ENCODE measurements around the gene ARHGAP31.

The ARHGAP31 gene

GRCh38 chr3:119338754-119339153, 44.6 kb downstream of the ARHGAP31 start:
- no peak overlapping the region for H3K4me3 ChIP-seq (ENCODE audit: low read depth, low read length)
- DNase-seq (ENCODE audit: low read depth) = no peak
- TF ChIP-seq CTCF (IDR thresholded peaks at IDR 0.05; ENCODE audit: insufficient read depth, low read depth, low read length, missing control alignments) = no peak

DNA sequence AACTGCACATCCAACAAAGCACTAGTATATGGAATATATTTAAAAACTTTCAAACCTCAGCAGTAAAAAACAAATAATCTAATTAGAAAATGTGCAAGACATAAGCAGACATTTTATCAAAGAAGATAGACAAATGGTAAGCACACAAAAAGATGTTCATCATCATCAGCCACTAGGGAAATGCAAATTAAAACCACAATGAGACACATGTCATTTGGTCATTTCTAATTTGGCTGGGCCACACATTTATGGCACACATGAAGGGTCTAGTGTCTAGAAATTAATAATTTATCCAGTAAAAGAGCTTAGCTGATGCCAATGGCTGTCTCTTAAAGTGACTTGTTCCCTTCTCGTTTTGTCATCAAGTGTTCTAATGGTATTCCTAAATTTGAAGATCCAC, 45.8 kb downstream of the ARHGAP31 start:
- no peak for TF ChIP-seq CTCF (IDR thresholded peaks at IDR 0.05; ENCODE audit: insufficient read depth, low read depth, low read length, missing control alignments)
- no peak overlapping the region for H3K4me3 ChIP-seq (ENCODE audit: low read depth, low read length)
- no peak for DNase-seq (ENCODE audit: low read depth)

- no peak for DNase-seq (ENCODE audit: low read depth)
- no peak for TF ChIP-seq CTCF (IDR thresholded peaks at IDR 0.05; ENCODE audit: insufficient read depth, low read depth, low read length, missing control alignments)
- H3K4me3 ChIP-seq (ENCODE audit: low read depth, low read length) = no peak overlapping the region
These were observed 46.3 kb downstream of the ARHGAP31 start for GRCh38 chr3:119340446-119340845.

GRCh38 chr3:119342176-119342575, 48.0 kb downstream of the ARHGAP31 start:
- no peak for TF ChIP-seq CTCF (IDR thresholded peaks at IDR 0.05; ENCODE audit: insufficient read depth, low read depth, low read length, missing control alignments)
- DNase-seq (ENCODE audit: low read depth) = no peak
- no peak overlapping the region for H3K4me3 ChIP-seq (ENCODE audit: low read depth, low read length)

DNA sequence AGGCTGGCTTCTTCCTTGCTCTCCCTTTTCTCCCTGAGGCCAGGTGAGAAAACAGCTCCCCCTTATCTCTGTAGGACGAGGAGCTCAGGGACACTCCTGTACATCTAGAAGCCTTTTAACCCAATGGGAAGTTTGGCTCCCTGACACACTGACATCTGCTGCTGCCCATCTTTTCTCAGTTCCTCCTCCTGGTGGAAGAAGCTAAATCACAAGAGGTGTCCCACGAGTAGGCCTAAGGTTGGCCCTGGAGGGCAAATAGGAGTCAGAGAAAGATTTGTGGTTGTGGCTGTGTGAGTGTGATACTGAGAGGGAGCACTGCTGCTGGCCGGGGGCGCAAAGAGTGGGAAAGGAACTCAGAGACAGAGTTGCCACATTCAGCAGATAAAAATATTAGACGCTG, 49.5 kb downstream of the ARHGAP31 start:
- TF ChIP-seq CTCF (IDR thresholded peaks at IDR 0.05; ENCODE audit: insufficient read depth, low read depth, low read length, missing control alignments) = no peak
- peak; percentile 54 for DNase-seq (ENCODE audit: low read depth)
- no peak overlapping the region for H3K4me3 ChIP-seq (ENCODE audit: low read depth, low read length)

DNA sequence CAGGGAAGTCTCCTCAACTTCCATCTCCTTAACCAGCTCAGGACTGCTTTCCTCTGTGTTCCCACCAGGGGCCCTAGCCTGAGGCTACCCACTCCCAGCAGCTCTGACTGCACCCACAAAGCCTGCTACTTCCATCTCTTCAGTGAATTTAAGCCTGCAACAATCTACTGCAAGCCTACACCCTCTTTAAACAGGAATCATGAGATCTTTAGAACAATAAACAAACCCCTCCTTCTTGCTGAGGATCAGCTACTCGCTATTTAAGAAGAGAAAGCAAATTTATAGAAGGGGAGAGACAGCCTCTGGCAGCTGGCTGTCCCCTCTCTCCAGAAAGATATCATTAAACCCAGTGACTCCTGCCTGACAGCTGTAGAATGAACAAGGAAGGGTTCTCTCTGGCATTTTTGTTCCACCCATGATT, 51.9 kb downstream of the ARHGAP31 start:
- H3K4me3 ChIP-seq (ENCODE audit: low read depth, low read length) = no peak overlapping the region
- no peak for DNase-seq (ENCODE audit: low read depth)
- TF ChIP-seq CTCF (IDR thresholded peaks at IDR 0.05; ENCODE audit: insufficient read depth, low read depth, low read length, missing control alignments) = no peak

DNA sequence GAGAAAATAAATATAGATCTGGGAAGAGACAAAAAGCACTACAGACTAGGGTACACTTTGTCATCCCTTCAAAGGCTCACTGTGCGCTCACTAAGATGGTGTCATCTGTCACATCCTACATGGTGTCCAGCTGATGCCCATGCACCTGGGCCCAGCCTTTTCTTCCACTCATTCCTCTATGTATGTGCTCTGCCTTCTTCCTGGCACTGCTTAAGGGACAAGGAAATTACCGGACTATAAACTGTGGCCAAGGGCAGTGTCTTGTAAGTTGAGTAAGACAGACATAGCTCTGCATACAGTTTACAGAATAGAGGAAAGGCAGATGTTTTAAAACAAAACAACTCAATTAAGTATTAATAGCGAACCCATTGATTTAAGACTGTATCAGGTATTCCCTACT, 52.9 kb downstream of the ARHGAP31 start:
- no peak for DNase-seq (ENCODE audit: low read depth)
- TF ChIP-seq CTCF (IDR thresholded peaks at IDR 0.05; ENCODE audit: insufficient read depth, low read depth, low read length, missing control alignments) = no peak
- no peak overlapping the region for H3K4me3 ChIP-seq (ENCODE audit: low read depth, low read length)
